ENCODE results near the gene MELK.

DNA sequence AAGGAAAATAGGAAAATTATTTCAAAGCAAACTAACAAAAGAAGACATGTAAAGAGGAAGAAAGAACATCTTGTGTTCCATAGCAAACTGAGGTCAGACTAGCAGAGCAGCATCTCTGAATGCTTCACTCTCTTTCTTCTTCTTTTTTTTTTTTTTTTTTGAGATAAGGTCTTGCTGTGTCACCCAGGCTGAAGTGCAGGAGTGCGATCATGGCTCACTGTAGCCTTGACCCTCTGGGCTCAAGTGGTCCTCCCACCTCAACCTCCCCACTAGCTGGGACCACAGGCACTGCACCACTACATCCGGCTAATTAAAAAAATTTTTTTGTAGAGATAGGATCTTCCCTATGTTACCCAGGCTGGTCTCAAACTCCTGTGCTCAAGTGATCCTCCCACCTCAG, 36.6 kb downstream of the MELK start:
- TF ChIP-seq, protein P1, sequence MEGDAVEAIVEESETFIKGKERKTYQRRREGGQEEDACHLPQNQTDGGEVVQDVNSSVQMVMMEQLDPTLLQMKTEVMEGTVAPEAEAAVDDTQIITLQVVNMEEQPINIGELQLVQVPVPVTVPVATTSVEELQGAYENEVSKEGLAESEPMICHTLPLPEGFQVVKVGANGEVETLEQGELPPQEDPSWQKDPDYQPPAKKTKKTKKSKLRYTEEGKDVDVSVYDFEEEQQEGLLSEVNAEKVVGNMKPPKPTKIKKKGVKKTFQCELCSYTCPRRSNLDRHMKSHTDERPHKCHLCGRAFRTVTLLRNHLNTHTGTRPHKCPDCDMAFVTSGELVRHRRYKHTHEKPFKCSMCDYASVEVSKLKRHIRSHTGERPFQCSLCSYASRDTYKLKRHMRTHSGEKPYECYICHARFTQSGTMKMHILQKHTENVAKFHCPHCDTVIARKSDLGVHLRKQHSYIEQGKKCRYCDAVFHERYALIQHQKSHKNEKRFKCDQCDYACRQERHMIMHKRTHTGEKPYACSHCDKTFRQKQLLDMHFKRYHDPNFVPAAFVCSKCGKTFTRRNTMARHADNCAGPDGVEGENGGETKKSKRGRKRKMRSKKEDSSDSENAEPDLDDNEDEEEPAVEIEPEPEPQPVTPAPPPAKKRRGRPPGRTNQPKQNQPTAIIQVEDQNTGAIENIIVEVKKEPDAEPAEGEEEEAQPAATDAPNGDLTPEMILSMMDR (IDR thresholded peaks at IDR 0.05 in 8 of 11, conservative IDR thresholded peaks at IDR 0.05 in 3 of 11), result no peak
- TF ChIP-seq POLR2AphosphoS5 (IDR thresholded peaks at IDR 0.05), result no peak
